HG02884 (cell line): ENCODE results near the gene ATP5PO.
"Not testable (repeated sequence)": the region's sequence is repeated elsewhere in the genome, so short reads cannot be mapped to it uniquely, and the experiment has no call there.

Experiments
- ATAC-seq: cut with Tn5 transposase; IDR thresholded peaks from one replicate; pipeline ENCODE4 v1.9.1; 2021; ENCODE audit warnings: mild to moderate bottlenecking, moderate library complexity; ENCODE audit not compliant: unreplicated experiment

Gene ATP5PO

GRCh38 chr21:33872881-33873515 lies 42.6 kb downstream of the ATP5PO start:
- ATAC-seq: no peak

- ATAC-seq: no peak
Measured at GRCh38 chr21:33871171-33871570, 44.4 kb downstream of the ATP5PO start.

GRCh38 chr21:33870768-33871167 lies 44.8 kb downstream of the ATP5PO start:
- no peak for ATAC-seq

- no peak for ATAC-seq
Measured at GRCh38 chr21:33869873-33870272, 45.7 kb downstream of the ATP5PO start.

DNA sequence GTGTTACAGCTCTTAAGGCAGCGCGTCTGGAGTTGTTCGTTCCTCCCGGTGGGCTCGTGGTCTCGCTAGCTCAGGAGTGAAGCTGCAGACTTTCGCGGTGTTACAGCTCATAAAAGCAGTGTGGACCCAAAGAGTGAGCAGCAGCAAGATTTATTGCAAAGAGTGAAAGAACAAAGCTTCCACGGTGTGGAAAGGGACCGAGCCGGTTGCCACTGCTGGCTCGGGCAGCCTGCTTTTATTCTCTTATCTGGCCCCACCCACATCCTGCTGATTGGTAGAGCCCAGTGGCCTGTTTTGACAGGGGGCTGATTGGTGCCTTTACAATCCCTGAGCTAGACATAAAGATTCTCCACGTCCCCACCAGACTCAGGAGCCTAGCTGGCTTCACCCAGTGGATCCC lies 47.7 kb downstream of the ATP5PO start:
- not testable (repeated sequence) for ATAC-seq

- ATAC-seq: no peak
Measured at GRCh38 chr21:33866826-33867225, 48.8 kb downstream of the ATP5PO start.

GRCh38 chr21:33865996-33866575 lies 49.5 kb downstream of the ATP5PO start:
- no peak for ATAC-seq

DNA sequence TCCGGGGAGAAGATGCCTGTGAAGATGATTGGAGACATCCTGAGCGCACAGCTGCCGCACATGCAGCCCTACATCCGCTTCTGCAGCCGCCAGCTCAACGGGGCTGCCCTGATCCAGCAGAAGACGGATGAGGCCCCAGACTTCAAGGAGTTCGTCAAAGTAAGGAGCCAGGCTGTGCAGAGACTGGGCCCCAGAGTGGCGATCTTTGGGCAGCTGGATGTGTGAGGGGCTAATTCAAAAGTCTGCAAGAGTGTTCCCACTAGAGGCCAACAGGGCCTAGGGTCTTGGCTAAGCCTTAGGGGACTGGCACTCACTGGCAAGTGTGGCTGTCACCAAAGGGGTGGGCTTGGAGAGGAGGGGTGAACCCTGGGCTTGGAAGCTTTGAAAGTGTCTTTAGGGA lies 50.4 kb downstream of the ATP5PO start:
- no peak for ATAC-seq

DNA sequence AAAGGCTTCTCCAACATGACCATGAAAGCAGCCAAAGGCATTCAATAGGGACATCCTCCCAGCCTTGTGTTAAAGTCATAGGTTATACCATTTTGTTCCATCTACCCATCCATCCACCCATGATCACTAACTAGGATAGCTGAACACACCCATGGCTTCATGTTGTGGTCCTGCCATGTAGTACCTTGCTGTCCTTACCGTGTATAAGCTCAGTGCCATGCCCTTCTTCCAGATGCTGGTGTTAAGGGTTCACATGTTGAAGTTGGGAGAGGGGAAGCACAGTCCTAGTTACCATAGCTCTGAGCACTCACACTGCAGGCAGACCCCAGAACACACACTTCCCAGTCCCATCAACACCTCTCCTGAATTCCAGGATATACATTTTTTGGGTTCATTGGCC lies 51.5 kb downstream of the ATP5PO start:
- no peak for ATAC-seq

- ATAC-seq: not testable (repeated sequence)
Measured at GRCh38 chr21:33863191-33863590, 52.4 kb downstream of the ATP5PO start.

GRCh38 chr21:33861125-33861524 lies 54.5 kb downstream of the ATP5PO start:
- ATAC-seq: no peak

DNA sequence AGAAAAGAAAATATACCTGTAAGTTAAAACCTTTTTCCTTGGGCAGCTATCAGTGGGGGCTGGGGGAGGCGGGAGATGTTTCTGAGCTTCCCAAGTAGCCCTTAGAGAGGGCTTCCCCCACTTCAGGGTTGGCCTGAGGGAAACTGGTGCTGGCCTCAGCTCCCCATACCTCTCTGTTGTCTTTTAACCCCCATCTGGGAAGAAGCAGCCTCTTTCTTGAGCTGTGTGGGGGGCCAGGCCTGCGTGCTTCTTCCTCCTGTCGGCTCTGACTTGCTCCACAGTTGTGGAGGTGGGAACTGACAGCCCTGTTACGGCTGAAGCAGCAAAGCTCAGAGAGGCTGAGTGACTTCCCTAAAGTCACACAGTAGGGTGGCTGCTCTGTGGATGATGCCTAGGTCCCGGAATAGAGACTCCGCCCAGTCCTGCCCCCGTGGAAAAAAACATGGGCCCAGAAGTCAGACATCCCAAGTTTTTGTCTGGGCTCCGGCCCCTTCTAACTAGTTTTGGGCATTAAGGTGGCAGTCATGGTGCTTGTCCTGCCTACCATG lies 55.2 kb downstream of the ATP5PO start:
- ATAC-seq: no peak

GRCh38 chr21:33859373-33860102 lies 56.1 kb downstream of the ATP5PO start:
- ATAC-seq: no peak

- no peak for ATAC-seq
Measured at GRCh38 chr21:33858667-33859372, 56.8 kb downstream of the ATP5PO start.

- ATAC-seq: no peak
Measured at GRCh38 chr21:33857846-33858666, 57.5 kb downstream of the ATP5PO start.

GRCh38 chr21:33856893-33857527 lies 58.6 kb downstream of the ATP5PO start:
- no peak for ATAC-seq

GRCh38 chr21:33855190-33855589 lies 60.4 kb downstream of the ATP5PO start:
- ATAC-seq: no peak

DNA sequence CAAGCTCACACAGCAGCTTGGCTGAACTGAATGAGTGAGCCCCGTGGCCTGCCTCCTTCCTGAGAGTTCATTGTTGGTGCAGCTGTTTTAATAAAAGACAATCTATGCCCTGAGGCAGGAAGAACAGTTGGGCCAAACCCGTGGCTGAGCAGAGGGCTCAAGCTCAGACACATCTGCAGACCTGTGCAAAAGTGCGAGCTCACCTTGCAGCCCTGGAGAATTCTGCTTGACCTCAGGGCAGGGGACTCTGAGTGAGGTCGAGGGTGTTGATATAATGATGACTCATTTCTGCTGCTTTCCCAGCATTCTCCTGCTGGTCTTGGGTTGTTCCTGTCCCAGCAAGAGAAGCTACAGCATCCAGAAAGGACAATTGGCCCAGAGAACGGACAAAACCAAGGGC lies 61.0 kb downstream of the ATP5PO start:
- ATAC-seq: no peak
